Activated B cell treated with CpG ODN at 0.5 μM for 24 hours (primary cell): ENCODE measurements around the gene SNED1. TPM values are rescaled to one million over a fixed set of nuclear protein-coding genes. Genes with fewer than 3 reads are reported as not detected.

Experiments used
- ATAC-seq: fragments of 200-7000 bp; cut with Tn5 transposase; one replicate; pipeline ENCODE4 v1.10.0; 2021; ENCODE audit warnings: low read depth, mild to moderate bottlenecking, moderate library complexity
- CTCF ChIA-PET: fragments of 350-600 bp; sonication (Branson Sonifier 250); formaldehyde crosslinking; loops from one replicate; lab custom pipeline; 2021; ENCODE audit warnings: antibody characterized with exemption; lab: Charles Lee
- POLR2A ChIA-PET: fragments of 350-600 bp; sonication (Branson Sonifier 250); formaldehyde crosslinking; loops from one replicate; lab custom pipeline; 2021; ENCODE audit warnings: antibody characterized with exemption; lab: Charles Lee
- DNase-seq: peaks from one replicate; pipeline ENCODE4 v3.0.0; 2022
- H3K27ac Mint-ChIP-seq: one replicate; pipeline ENCODE4 v1.8.0; 2020; ENCODE audit warnings: mixed read lengths
- H3K27me3 Mint-ChIP-seq: one replicate; pipeline ENCODE4 v1.8.0; 2021; ENCODE audit warnings: mixed read lengths
- H3K36me3 Mint-ChIP-seq: one replicate; pipeline ENCODE4 v1.8.0; 2021; ENCODE audit warnings: low read depth, mixed read lengths
- H3K4me1 Mint-ChIP-seq: one replicate; pipeline ENCODE4 v1.8.0; 2021; ENCODE audit warnings: mixed read lengths
- H3K4me3 Mint-ChIP-seq: one replicate; pipeline ENCODE4 v1.8.0; 2020; ENCODE audit warnings: mild to moderate bottlenecking, mixed read lengths
- H3K9me3 Mint-ChIP-seq: one replicate; pipeline ENCODE4 v1.8.0; 2020; ENCODE audit warnings: mixed read lengths
- CTCF ChIP-seq: fragments of 200-600 bp; IDR thresholded peaks from one replicate; pipeline ENCODE4 v1.8.0; 2022; ENCODE audit warnings: antibody characterized with exemption, mild to moderate bottlenecking
- intact Hi-C: fragments of 100-400 bp; cut with micrococcal nuclease; formaldehyde crosslinking; loops from one replicate; pipeline ENCODE4 v1.15.1; 2024
- total RNA-seq: library from RNA; stranded (reverse); gene quantifications from 2 replicates; pipeline ENCODE4 v1.2.3, GENCODE V29; 2022

Gene SNED1
- total RNA-seq, 1 donor from 2014 or later = 59.8 TPM

- DNase-seq (no peak), ATAC-seq (no peak)
- Mint-ChIP-seq H3K27ac (no peak overlapping the region), H3K4me3 (no peak overlapping the region), H3K4me1 (no peaks in the 10 kb centered on the region), H3K36me3 (no peaks in the 10 kb centered on the region), H3K27me3 (no peaks in the 10 kb centered on the region), H3K9me3 (no peaks in the 10 kb centered on the region)
- intact Hi-C loops = no loop called here
- ChIA-PET POLR2A (no interaction called here), CTCF (no interaction called here)
- TF ChIP-seq CTCF = no peak
Observed at GRCh38 chr2:240962300-240963064, 35.9 kb upstream of the SNED1 start.

- Mint-ChIP-seq H3K36me3 (no peaks in the 10 kb centered on the region), H3K9me3 (no peaks in the 10 kb centered on the region), H3K4me1 (no peaks in the 10 kb centered on the region), H3K4me3 (no peak overlapping the region), H3K27ac (no peak overlapping the region), H3K27me3 (no peaks in the 10 kb centered on the region)
- ChIA-PET CTCF (no interaction called here), POLR2A (no interaction called here)
- intact Hi-C loops = no loop called here
- ATAC-seq = no peak
- TF ChIP-seq CTCF = no peak
- DNase-seq = no peak
Observed at GRCh38 chr2:240963065-240963867, 35.2 kb upstream of the SNED1 start.

GRCh38 chr2:240963868-240964703, 34.3 kb upstream of the SNED1 start:
- DNase-seq (no peak), ATAC-seq (no peak)
- Mint-ChIP-seq H3K36me3 (no peaks in the 10 kb centered on the region), H3K4me3 (no peak overlapping the region), H3K27ac (no peak overlapping the region), H3K4me1 (no peaks in the 10 kb centered on the region), H3K9me3 (no peaks in the 10 kb centered on the region), H3K27me3 (no peaks in the 10 kb centered on the region)
- no peak for TF ChIP-seq CTCF
- ChIA-PET CTCF (no interaction called here), POLR2A (no interaction called here)
- intact Hi-C loops = no loop called here

GRCh38 chr2:240964704-240965295, 33.6 kb upstream of the SNED1 start:
- POLR2A ChIA-PET = no interaction called here
- TF ChIP-seq CTCF = no peak
- CTCF ChIA-PET = no interaction called here
- Mint-ChIP-seq H3K4me1 (no peaks in the 10 kb centered on the region), H3K36me3 (no peaks in the 10 kb centered on the region), H3K27ac (no peak overlapping the region), H3K9me3 (no peaks in the 10 kb centered on the region), H3K27me3 (no peaks in the 10 kb centered on the region), H3K4me3 (no peak overlapping the region)
- intact Hi-C loops = no loop called here
- no peak for DNase-seq
- ATAC-seq = no peak
